ENCODE data around the gene UTF1.

Gene UTF1

DNA sequence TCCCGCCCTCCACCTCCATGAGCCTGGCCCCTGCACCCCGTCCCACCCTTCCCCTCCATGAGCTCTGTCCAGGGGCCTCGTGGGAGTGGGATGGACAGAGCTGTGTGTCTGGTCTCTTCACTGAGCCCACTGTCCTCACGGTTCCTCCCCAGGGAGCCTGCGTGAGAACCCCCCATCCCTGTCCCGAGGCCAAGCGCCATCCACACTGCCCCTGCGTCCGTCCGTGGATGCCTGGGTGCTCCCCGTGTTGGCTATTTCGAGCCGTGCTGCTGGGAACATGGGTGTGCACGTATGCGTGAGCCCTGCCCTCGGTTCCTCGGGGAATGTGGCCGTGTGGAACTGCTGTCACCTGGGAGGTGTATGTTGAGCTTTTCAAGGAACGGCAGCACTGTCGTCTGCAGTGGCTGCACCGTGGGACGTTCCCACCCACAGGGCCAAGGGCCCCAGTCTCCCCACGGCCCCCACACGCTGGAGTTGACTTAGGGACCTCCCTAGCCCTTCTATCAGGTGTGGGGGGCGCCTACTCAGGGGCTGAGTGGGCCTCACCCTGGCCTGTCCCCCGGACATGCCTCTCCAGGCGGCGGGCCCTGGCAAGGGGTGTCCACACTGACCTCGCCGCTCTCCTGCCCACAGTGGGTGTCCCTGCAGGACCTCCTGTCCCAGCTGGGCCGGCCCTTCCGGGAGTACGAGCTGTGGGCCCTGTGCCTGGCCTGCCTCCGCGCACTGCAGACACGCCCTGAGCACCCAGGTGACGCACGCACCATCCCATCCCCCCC lies 41.9 kb upstream of the UTF1 start:
- no peak for DNase-seq (ENCODE audit: insufficient read length)
- FAIRE-seq = no peak
- TF ChIP-seq POLR2AphosphoS5 (IDR thresholded peaks at IDR 0.05; ENCODE audit: low read depth, low read length) = no peak
- no peak for TF ChIP-seq TAF1 (IDR thresholded peaks at IDR 0.05; ENCODE audit: borderline replicate concordance, low read depth, low read length)
- TF ChIP-seq POLR2A (IDR thresholded peaks at IDR 0.05; ENCODE audit: low read depth, low read length) = no peak

DNA sequence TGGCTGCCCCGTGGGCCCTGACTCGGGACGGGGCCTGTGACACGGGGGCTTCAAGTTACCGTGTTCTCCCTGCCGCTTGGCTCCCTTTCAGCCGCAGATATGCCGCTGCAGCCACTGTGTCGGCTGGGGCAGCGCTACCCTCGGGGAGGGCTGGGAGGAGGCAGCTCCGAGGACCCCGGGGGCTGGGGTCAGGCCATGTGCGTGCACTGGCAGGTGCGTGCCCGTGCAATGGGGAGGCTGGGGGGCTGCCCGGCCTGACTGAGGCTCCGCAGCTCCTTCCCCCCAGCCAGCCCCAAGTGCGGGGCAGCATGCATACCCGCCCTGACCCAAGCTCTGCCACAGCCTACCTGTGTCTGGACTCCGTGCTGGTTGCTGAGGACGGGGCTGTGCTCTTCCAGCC lies 40.8 kb upstream of the UTF1 start:
- TF ChIP-seq POLR2AphosphoS5 (IDR thresholded peaks at IDR 0.05; ENCODE audit: low read depth, low read length) (no peak), TAF1 (IDR thresholded peaks at IDR 0.05; ENCODE audit: borderline replicate concordance, low read depth, low read length) (no peak), POLR2A (IDR thresholded peaks at IDR 0.05; ENCODE audit: low read depth, low read length) (no peak)
- FAIRE-seq (no peak), DNase-seq (ENCODE audit: insufficient read length) (no peak)

DNA sequence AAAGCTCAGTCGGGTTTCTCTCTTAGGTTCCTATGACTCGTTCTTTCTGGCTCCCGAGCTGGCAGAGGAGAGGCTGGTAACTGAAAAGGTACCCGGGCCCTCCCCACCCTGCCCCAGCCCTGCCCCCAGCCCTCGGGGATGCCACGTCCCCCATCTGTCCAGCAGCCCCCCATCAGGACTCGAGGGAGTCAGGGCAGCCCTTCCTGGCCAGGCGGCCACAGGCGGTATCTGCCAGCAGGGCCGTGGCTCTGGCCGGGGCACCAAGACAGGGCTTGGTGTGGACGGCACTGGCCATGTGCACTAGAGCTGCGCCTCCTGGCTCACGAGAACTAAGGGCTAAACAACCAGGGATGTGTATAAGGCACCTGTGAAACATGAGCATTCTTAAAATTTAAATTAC lies 40.3 kb upstream of the UTF1 start:
- no peak for FAIRE-seq
- DNase-seq (ENCODE audit: insufficient read length) = no peak
- TF ChIP-seq POLR2AphosphoS5 (IDR thresholded peaks at IDR 0.05; ENCODE audit: low read depth, low read length) (no peak), POLR2A (IDR thresholded peaks at IDR 0.05; ENCODE audit: low read depth, low read length) (no peak), TAF1 (IDR thresholded peaks at IDR 0.05; ENCODE audit: borderline replicate concordance, low read depth, low read length) (no peak)

- no peak for FAIRE-seq
- TF ChIP-seq POLR2A (IDR thresholded peaks at IDR 0.05; ENCODE audit: low read depth, low read length) (no peak), POLR2AphosphoS5 (IDR thresholded peaks at IDR 0.05; ENCODE audit: low read depth, low read length) (no peak), TAF1 (IDR thresholded peaks at IDR 0.05; ENCODE audit: borderline replicate concordance, low read depth, low read length) (no peak)
- no peak for DNase-seq (ENCODE audit: insufficient read length)
Measured at GRCh38 chr10:133190225-133190624, 39.8 kb upstream of the UTF1 start.

DNA sequence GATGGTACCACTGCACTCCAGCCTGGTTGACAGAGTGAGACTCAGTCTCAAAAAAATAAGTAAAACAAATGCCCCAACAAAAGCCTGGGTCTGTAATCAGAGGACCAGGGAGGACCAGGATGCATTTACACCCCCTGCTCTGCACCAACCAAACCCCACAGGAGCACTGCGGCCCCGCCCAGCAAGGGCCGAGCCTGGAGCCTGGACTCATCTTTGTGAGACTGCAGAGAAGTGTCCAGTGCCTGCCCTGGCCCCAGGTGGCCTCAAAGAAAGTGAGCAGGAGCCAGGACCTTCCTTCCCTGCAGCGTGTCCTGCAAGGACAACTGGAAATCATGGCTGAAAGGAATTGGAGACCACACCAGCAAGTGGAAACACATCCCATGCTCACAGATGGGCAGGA lies 38.4 kb upstream of the UTF1 start:
- DNase-seq (ENCODE audit: insufficient read length) (no peak), FAIRE-seq (no peak)
- TF ChIP-seq POLR2A (IDR thresholded peaks at IDR 0.05; ENCODE audit: low read depth, low read length) = no peak
- no peak for TF ChIP-seq POLR2AphosphoS5 (IDR thresholded peaks at IDR 0.05; ENCODE audit: low read depth, low read length)
- TF ChIP-seq TAF1 (IDR thresholded peaks at IDR 0.05; ENCODE audit: borderline replicate concordance, low read depth, low read length) = no peak

GRCh38 chr10:133194151-133194550 lies 35.9 kb upstream of the UTF1 start:
- FAIRE-seq = no peak
- DNase-seq (ENCODE audit: insufficient read length) = no peak
- no peak for TF ChIP-seq TAF1 (IDR thresholded peaks at IDR 0.05; ENCODE audit: borderline replicate concordance, low read depth, low read length)
- no peak for TF ChIP-seq POLR2AphosphoS5 (IDR thresholded peaks at IDR 0.05; ENCODE audit: low read depth, low read length)
- TF ChIP-seq POLR2A (IDR thresholded peaks at IDR 0.05; ENCODE audit: low read depth, low read length) = no peak

DNA sequence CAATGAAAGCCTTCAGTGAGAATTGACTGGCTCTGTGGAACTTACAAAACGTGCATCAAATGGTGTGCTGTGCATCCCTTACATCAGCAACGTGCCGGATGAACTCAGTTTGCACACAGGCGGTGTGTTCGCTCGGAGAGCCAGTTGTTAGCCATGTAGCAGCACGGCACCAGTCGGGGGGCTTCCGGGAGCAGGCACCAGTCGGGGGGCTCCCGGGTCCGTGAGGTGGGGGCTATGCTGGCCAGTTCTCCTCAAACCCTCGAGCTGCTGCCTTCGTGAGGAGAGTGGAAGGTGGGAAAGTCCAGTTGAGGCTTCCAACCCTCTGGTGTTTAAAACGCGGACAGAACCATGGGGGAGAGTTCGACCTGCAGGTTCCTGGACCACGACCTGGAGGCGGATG lies 34.9 kb upstream of the UTF1 start:
- FAIRE-seq (no peak), DNase-seq (ENCODE audit: insufficient read length) (no peak)
- TF ChIP-seq POLR2A (IDR thresholded peaks at IDR 0.05; ENCODE audit: low read depth, low read length) = no peak
- no peak for TF ChIP-seq POLR2AphosphoS5 (IDR thresholded peaks at IDR 0.05; ENCODE audit: low read depth, low read length)
- TF ChIP-seq TAF1 (IDR thresholded peaks at IDR 0.05; ENCODE audit: borderline replicate concordance, low read depth, low read length) = no peak

DNA sequence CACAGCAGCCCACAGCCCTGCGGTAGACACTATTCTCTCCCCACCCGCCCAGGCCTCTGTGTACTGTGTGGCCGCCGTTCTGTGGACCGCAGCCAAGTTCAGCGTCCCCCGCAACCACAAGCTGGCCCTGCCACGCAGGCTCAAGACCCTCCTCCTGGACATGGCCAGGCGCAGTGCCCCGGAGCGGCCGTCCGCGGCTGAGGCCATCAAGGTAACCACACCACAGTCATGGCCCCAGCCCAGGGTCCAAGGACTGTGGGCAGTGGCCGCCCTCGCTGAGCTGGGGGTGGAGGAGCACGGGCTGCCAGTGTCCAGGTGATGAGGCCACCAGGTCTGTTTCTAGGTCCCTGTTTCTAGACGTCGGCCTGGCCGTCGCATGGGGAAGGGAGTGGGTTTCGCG lies 34.4 kb upstream of the UTF1 start:
- no peak for DNase-seq (ENCODE audit: insufficient read length)
- TF ChIP-seq POLR2A (IDR thresholded peaks at IDR 0.05; ENCODE audit: low read depth, low read length) = no peak
- TF ChIP-seq POLR2AphosphoS5 (IDR thresholded peaks at IDR 0.05; ENCODE audit: low read depth, low read length) = no peak
- no peak for TF ChIP-seq TAF1 (IDR thresholded peaks at IDR 0.05; ENCODE audit: borderline replicate concordance, low read depth, low read length)
- no peak for FAIRE-seq

- no peak for FAIRE-seq
- TF ChIP-seq TAF1 (IDR thresholded peaks at IDR 0.05; ENCODE audit: borderline replicate concordance, low read depth, low read length) = no peak
Measured at GRCh38 chr10:133196221-133196915, 33.6 kb upstream of the UTF1 start.

DNA sequence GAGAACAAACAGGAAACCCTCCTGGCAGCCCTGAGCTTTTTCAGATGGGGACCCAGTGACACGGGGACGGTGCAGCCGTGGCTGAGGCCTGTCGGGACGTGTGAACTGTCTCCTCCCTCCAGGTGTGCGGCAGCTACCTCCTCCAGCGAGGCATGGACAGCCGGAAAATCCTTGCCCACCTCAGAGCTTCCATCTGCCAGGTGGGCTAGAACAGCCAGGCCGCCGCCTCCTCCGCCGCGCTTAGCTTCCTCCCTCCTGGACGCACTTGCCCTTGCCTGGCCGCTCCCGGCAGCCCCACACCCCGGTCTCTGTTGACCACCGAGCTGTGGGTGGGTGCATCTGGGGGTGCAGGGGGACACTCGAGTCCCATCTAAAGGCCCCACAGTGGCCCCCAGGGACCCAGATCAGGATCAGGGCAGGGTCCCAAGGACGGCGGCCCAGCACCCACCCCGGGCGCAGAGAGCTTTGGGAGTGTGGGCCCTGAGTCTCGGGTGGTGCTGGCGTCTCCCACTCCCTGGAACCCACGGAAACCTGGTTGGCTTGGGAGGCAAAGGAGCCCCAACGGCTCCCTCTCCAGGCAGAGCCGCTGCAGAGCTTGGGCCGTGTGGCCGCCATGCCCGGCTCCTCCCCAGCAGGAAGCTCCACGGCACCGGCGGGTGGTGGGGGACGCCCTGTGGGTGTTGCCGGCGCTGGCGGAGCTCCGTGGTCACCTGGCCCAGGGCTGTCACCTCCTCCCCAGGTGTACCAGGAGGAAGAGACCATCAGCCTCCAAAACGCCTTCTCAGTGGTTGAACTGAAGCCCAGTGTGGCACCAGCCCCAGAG lies 32.9 kb upstream of the UTF1 start:
- no peak for TF ChIP-seq POLR2AphosphoS5 (IDR thresholded peaks at IDR 0.05; ENCODE audit: low read depth, low read length)
- TF ChIP-seq POLR2A (IDR thresholded peaks at IDR 0.05; ENCODE audit: low read depth, low read length) = no peak
- no peak for TF ChIP-seq TAF1 (IDR thresholded peaks at IDR 0.05; ENCODE audit: borderline replicate concordance, low read depth, low read length)
- FAIRE-seq = no peak
- DNase-seq (ENCODE audit: insufficient read length) = no peak

More at GRCh38 chr10:133196221-133196915, 33.6 kb upstream of the UTF1 start:
- DNase-seq (ENCODE audit: insufficient read length) = no peak

DNA sequence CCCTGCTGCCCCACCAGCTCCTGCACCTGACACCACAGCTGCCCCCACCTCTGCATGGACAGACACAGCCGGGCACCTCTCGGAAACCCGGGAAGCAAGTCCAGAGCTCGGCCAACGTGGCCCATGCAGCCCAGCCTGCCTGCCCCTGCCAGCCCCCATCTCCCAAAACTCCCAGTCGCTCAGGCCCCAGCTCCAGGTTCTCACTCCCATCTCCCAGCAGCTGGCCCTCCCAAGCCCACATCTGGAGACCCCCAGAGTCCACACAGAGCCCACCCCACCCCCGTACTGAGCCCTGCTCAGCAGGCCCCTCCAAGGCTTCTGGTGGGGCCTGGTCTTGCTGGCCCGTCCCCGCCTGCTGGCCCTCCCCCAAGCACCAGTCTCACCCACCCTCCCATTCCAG lies 32.2 kb upstream of the UTF1 start:
- TF ChIP-seq POLR2AphosphoS5 (IDR thresholded peaks at IDR 0.05; ENCODE audit: low read depth, low read length) = no peak
- TF ChIP-seq POLR2A (IDR thresholded peaks at IDR 0.05; ENCODE audit: low read depth, low read length) = no peak
- no peak for TF ChIP-seq TAF1 (IDR thresholded peaks at IDR 0.05; ENCODE audit: borderline replicate concordance, low read depth, low read length)
- FAIRE-seq = no peak
- no peak for DNase-seq (ENCODE audit: insufficient read length)

Data from GM12892 (cell line).